Fibroblast of pulmonary artery (primary cell): ENCODE measurements around the gene PPP1R37.

Source experiments
- DNase-seq: peaks from one replicate; pipeline ENCODE4 v3.0.0-alpha.2; 2010; ENCODE audit warnings: low read depth
- H3K4me3 ChIP-seq: replicated peaks from 2 replicates; pipeline ENCODE4 v1.5.1; 2011; ENCODE audit warnings: low read depth, mild to moderate bottlenecking, control low read depth, low read length, moderate library complexity
- TF ChIP-seq, protein P1 (sequence below): IDR thresholded peaks from 2 replicates; pipeline ENCODE4 v1.5.1; 2011; ENCODE audit warnings: mild to moderate bottlenecking, control low read depth, low read length, inconsistent platforms; ENCODE audit errors: missing control alignments

PPP1R37 gene

DNA sequence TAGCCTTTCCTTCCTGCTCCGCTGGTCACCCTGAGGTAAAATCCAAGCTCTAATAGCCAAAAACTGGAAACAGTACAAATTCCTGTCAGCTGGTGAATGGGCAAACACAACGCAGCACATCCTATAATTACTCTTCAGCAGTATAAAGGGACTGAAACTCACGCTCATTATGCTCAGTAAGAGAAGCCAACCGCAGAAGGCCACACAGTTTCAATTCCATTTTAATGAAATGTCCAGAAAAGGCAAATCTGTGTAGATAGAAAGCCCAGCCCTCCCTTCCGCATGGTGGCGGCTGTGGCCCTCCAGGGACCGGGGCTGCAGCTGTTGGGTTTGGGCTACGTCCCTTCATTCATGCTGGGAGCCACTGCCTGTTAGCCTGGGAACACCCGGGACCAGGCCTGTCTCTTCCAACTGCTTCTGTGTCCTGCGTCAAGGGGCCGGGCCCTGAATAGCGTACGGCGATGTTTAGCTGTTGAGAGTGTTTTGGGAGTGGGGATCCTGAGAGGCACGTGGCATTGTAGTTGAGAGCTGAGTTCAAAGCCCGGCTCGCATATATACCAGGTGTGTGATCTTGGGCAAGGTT, 44.3 kb downstream of the PPP1R37 start:
- TF ChIP-seq, protein P1, sequence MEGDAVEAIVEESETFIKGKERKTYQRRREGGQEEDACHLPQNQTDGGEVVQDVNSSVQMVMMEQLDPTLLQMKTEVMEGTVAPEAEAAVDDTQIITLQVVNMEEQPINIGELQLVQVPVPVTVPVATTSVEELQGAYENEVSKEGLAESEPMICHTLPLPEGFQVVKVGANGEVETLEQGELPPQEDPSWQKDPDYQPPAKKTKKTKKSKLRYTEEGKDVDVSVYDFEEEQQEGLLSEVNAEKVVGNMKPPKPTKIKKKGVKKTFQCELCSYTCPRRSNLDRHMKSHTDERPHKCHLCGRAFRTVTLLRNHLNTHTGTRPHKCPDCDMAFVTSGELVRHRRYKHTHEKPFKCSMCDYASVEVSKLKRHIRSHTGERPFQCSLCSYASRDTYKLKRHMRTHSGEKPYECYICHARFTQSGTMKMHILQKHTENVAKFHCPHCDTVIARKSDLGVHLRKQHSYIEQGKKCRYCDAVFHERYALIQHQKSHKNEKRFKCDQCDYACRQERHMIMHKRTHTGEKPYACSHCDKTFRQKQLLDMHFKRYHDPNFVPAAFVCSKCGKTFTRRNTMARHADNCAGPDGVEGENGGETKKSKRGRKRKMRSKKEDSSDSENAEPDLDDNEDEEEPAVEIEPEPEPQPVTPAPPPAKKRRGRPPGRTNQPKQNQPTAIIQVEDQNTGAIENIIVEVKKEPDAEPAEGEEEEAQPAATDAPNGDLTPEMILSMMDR: no peak
- DNase-seq: no peak
- no peak overlapping the region for H3K4me3 ChIP-seq

DNA sequence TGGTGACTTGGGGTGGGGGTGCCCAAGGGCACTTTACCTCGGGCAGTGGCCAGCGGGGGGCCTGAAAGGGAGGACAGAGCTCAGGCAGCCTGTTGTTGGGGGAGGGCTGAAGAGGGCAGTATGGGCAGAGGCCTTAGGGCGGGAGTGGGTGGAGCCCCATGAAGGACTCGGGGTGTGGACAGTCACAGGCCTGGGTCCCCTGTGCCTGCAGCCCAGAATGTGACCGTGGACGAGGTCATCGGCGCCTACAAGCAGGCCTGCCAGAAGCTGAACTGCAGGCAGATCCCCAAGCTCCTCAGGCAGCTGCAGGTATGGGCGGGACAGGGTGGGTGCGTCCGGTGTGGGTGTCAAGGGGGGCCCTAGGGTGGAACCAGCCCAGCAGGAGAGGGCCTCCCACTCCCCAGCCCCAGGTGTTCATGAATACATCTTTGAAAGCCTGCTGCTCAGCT, 45.3 kb downstream of the PPP1R37 start:
- DNase-seq: no peak
- TF ChIP-seq, protein P1: no peak
- no peak overlapping the region for H3K4me3 ChIP-seq

DNA sequence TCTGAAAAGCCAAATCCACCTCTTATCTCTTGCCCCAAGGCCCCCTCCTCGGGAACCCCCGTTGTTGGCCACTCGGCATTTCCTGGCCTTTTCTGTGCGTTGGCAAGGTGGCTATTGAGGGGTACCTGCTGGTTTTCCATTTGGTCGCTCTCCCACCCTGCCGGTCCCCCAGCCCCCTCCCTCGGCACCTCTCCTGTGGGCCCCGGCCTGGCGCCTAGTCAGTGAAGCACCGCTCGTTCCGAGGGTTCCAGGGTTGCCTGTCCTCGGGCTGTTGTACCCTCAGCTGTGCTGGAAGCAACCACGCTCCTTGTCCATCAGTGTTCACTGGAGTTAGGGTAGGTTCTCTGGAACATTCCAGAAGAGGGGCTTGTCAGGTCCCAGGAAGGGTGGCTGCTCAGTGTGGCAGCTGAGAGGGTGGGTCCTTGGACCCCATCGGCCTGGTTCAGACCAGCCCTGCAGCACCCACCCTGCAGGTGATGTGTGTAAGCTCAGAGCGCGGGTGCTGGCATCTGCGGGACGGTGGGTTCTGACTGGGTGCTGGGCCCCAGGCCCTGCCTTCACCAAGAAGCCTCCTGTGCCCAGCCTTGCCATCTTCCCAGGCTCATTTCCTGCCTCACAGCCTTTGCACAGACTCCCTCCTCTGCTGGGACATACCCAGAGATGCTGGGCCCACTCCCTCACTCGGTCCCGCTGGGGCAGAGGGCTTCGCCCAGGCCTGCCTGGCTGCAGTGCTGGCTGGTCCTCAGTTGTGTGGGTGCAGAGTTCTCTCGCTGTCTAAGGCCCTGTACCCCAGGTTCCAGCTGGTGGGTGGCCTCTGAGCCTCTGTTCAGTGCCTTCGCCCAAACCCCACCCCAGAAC, 46.5 kb downstream of the PPP1R37 start:
- H3K4me3 ChIP-seq: no peak overlapping the region
- no peak for DNase-seq
- TF ChIP-seq, protein P1: no peak

DNA sequence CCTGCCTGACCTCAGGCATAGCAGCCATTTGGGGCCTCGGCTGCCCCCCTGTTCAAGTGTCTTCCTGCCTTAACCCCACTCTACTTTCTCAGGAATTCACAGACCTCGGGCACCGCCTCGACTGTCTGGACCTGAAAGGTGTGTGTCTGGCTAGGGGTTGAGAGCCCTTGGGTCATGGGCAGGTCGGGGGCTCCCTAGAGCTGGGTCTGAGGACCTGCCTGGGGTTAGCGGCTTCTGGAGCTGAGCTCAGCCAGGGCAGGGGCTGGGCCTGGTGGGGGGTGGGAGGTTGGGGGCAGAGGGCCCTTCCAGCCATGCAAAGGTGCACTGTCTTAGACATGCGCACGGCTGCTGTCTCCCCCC, 47.1 kb downstream of the PPP1R37 start:
- TF ChIP-seq, protein P1: no peak
- no peak overlapping the region for H3K4me3 ChIP-seq
- no peak for DNase-seq

DNA sequence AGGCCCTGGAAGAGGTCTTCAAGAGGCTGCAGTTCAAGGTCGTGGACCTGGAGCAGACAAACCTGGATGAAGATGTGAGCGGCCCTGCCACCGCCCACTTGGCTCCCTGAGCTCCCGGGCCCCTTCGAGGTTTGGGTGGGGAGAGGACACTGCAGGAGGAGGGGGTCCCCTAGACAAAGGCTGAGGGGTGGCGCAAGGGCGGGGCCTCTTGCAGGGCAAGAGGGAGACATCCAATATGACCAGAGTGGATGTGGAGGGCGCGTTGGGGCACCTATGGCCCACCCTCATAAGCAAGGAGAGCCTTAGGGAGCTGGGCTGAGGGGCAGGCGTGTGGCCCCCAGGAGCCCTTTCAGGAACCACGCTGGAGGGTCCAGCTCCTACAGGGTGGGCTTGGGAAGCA, 47.6 kb downstream of the PPP1R37 start:
- TF ChIP-seq, protein P1: no peak
- no peak overlapping the region for H3K4me3 ChIP-seq
- DNase-seq: no peak

DNA sequence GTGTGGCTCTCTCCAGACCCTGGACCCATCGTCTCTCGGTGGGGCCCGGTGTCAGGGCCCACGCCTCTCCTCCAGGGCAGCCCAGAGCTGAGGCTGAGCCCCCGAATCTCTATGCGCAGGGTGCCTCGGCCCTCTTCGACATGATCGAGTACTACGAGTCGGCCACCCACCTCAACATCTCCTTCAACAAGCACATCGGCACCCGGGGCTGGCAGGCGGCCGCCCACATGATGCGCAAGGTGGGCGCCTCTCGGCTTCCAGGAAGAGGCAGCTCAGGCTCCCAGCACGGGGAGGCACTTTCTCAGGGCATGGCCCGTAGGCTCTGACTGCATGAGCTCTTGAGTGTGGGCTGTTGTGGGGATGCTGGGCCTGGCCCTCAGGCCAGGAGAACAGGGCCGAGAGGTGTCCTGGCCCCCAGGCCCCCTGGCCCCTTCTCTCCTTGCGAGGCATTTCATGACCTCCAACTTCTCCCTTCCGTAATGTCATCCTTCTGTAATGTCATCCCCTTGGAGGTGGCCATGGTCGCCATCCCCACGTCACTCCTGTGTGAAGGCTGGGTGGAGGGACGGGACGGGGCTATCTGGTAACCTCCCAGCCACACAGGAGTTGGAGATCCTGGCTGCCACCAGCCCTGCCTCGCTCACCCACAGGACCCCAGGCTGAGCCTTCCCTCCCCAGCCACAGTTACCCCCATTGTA, 48.4 kb downstream of the PPP1R37 start:
- DNase-seq: no peak
- no peak overlapping the region for H3K4me3 ChIP-seq

More for the DNA sequence above, 48.4 kb downstream of the PPP1R37 start:
- TF ChIP-seq, protein P1: no peak
